ENCODE results near the gene SLC15A2.
"Not testable (repeated sequence)": the region's sequence is repeated elsewhere in the genome, so short reads cannot be mapped to it uniquely, and the experiment has no call there.

Gene SLC15A2

GRCh38 chr3:121926380-121926779, 32.2 kb downstream of the SLC15A2 start:
- DNase-seq (ENCODE audit: low read depth in 2 of 2) = no peak

GRCh38 chr3:121938141-121938855, 44.1 kb downstream of the SLC15A2 start:
- DNase-seq (ENCODE audit: low read depth in 2 of 2) = not testable (repeated sequence)

GRCh38 chr3:121941592-121941991, 47.4 kb downstream of the SLC15A2 start:
- DNase-seq (ENCODE audit: low read depth in 2 of 2) = no peak

- no peak for DNase-seq (ENCODE audit: low read depth in 2 of 2)
Measured at GRCh38 chr3:121942116-121942786, 48.0 kb downstream of the SLC15A2 start.

GRCh38 chr3:121943431-121943830, 49.2 kb downstream of the SLC15A2 start:
- no peak for DNase-seq (ENCODE audit: low read depth in 2 of 2)

- DNase-seq (ENCODE audit: low read depth in 2 of 2) = no peak
Measured at GRCh38 chr3:121948641-121949040, 54.4 kb downstream of the SLC15A2 start.

GRCh38 chr3:121951291-121951919, 57.2 kb downstream of the SLC15A2 start:
- no peak for DNase-seq (ENCODE audit: low read depth in 2 of 2)

- no peak for DNase-seq (ENCODE audit: low read depth in 2 of 2)
Measured at GRCh38 chr3:121956363-121956762, 62.2 kb downstream of the SLC15A2 start.

- DNase-seq (ENCODE audit: low read depth in 2 of 2) = no peak
Measured at GRCh38 chr3:121957674-121958415, 63.6 kb downstream of the SLC15A2 start.

- no peak for DNase-seq (ENCODE audit: low read depth in 2 of 2)
Measured at GRCh38 chr3:121958801-121959200, 64.6 kb downstream of the SLC15A2 start.

GRCh38 chr3:121961283-121961682, 67.1 kb downstream of the SLC15A2 start:
- no peak for DNase-seq (ENCODE audit: low read depth in 2 of 2)

GRCh38 chr3:121962443-121962842, 68.2 kb downstream of the SLC15A2 start:
- no peak for DNase-seq (ENCODE audit: low read depth in 2 of 2)

GRCh38 chr3:121963608-121964007, 69.4 kb downstream of the SLC15A2 start:
- no peak for DNase-seq (ENCODE audit: low read depth in 2 of 2)

GRCh38 chr3:121969631-121970030, 75.4 kb downstream of the SLC15A2 start:
- DNase-seq (ENCODE audit: low read depth in 2 of 2) = no peak

- DNase-seq (ENCODE audit: low read depth in 2 of 2) = no peak
Measured at GRCh38 chr3:121970047-121970446, 75.8 kb downstream of the SLC15A2 start.

GRCh38 chr3:121974601-121975111, 80.5 kb downstream of the SLC15A2 start:
- DNase-seq (ENCODE audit: low read depth in 2 of 2) = no peak

- no peak for DNase-seq (ENCODE audit: low read depth in 2 of 2)
Measured at GRCh38 chr3:121975702-121976302, 81.6 kb downstream of the SLC15A2 start.

GRCh38 chr3:121976727-121977126, 82.5 kb downstream of the SLC15A2 start:
- DNase-seq (ENCODE audit: low read depth in 2 of 2) = no peak

- DNase-seq (ENCODE audit: low read depth in 2 of 2) = no peak
Measured at GRCh38 chr3:121979246-121979645, 85.0 kb downstream of the SLC15A2 start.

- DNase-seq (ENCODE audit: low read depth in 2 of 2) = no peak
Measured at GRCh38 chr3:121979734-121980449, 85.7 kb downstream of the SLC15A2 start.

- no peak for DNase-seq (ENCODE audit: low read depth in 2 of 2)
Measured at GRCh38 chr3:121980450-121980796, 86.2 kb downstream of the SLC15A2 start.

Measured in stimulated activated CD8-positive, alpha-beta memory T cell treated with anti-CD3 and anti-CD28 coated beads, Interleukin-2, amount 100 ng/mL, for 1 hour (primary cell).